ENCODE data around the gene NQO2.

- TF ChIP-seq CTCF (IDR thresholded peaks at IDR 0.05; ENCODE audit: low read length) (no peak), EZH2 (IDR thresholded peaks at IDR 0.05; ENCODE audit: borderline replicate concordance, low read length) (no peak)
These were observed 19.4 kb downstream of the NQO2 start for GRCh38 chr6:3019065-3019464.
